ENCODE measurements around the gene GNAZ. TPM values are rescaled to one million over a fixed set of nuclear protein-coding genes. Genes with fewer than 3 reads are reported as not detected.
A peak's percentile ranks its signal among the peaks of the same experiment; 100 is the strongest.

GNAZ gene
- total and polyA plus RNA-seq, 5 experiments from 2014 or later: 0.30 to 0.68 (median 0.48) TPM; not detected in 2

DNA sequence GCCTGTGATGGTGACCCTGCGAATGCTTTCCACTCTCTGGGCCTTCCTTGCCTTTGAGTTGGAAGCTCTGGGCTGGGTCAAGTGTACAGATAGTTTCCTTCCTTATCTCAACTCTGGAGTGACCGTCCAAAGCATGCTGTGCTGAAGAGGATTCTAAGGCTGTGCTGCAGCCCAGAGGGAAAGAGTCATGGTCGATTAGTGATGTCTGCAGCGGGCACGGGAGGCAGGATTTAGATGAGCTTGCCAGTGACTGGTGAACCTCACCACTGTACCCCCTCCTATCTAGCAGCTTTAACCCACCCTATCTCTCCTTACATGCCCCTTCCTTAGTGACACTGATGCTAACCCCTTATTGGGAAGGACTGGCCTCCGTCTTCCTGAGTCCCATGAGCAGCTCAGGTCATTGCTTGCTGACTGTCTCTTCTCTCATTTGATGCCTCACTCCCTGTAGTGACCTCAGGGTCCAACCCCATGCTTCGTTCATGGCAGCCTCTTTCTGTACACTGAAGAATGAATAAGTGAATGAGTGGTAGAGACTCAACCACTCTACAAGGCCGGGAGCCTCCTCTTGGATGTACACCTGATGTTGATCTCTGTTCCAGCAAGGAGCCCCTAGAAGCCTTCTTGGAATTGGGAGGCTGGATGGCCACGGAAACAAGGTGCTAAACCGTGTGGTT, 6.7 kb downstream of the GNAZ start:
- Mint-ChIP-seq H3K4me3 (no peak overlapping the region), H3K36me3 (no peaks in the 10 kb centered on the region), H3K27me3 (peaks cover 0 to 36% (median 27%) of the 10 kb centered on the region in 5 donors), H3K4me1 (peaks cover 0 to 11% (median 3%) of the 10 kb centered on the region in 4 donors), H3K9me3 (no peaks in the 10 kb centered on the region), H3K27ac (no peak overlapping the region)
- ATAC-seq (no peak), DNase-seq (no peak)
- POLR2A ChIA-PET: interaction anchor here (0.7 kb wide), 1 partner anchor 8 kb away, joined by 3 read pairs; no protein-coding TSS in a partner anchor

DNA sequence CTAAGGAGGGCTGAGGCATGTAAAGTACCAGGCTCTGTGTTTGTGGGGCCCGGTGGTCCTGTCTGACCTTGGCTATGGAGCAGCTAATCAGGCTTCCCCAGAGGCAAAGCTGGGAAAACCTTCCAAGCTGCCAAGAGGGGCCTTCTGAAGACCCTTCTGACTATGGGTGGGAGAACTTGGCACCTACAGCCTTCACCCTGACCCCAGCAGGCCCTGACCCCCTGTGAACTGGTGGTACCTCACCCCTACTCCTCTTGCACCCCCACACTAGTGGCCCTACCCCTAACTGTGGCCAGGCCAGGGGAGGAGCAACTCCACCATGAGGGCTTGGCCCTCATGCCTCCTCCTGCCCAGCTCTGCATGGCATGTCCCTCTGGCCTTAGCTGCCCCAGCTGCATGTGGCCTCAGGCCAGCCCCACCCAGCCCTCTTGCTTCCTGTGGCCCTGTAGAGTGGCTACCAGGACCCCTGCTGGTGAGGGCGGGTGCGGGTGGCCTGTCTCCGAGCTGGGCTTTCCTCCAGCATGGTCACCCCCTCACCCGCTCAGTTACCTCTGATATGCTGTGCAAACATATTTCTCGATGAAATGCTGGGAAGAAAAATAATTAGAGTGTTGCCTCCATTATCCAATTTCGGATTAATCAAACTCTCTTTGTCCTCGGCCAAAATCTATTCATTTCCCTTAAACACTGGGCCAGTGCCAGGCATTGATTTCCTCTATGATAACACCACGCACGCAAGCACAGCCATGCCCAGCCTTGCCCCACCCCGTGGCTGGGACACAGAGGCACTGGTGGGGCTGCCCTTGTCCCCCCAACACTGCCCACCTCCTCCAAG, 7.5 kb downstream of the GNAZ start:
- H3K36me3 Mint-ChIP-seq: no peaks in the 10 kb centered on the region
- DNase-seq (no peak), ATAC-seq (no peak)
- H3K4me3 Mint-ChIP-seq: no peak overlapping the region
- peaks cover 0 to 7% (median 3%) of the 10 kb centered on the region in 4 donors for H3K4me1 Mint-ChIP-seq
- H3K9me3 Mint-ChIP-seq: no peaks in the 10 kb centered on the region
- peaks cover 0 to 36% (median 29%) of the 10 kb centered on the region in 5 donors for H3K27me3 Mint-ChIP-seq
- H3K27ac Mint-ChIP-seq: peak overlapping the region in 2 of 10 donors; percentile 27 to 71
- POLR2A ChIA-PET: interaction anchor here (0.7 kb wide), 1 partner anchor 8 kb away, joined by 3 read pairs; no protein-coding TSS in a partner anchor

DNA sequence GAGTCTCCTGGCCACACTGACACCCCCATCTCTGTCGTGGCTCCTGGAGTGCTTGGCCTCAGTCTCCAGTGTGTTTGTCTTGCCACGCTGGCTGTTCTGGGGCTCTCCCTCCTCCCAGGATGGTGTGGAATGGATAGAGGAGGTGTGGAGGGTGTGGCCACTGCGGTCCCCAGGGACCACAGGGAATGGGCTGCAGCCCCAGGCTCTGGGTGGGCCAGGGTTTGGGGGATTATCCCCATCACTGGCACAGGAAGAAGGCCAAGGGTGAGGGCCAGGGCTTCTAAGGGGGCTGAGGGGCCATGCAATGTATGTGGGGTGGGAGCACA, 8.1 kb downstream of the GNAZ start:
- Mint-ChIP-seq H3K27ac (peak overlapping the region in 2 of 10 donors; percentile 27 to 71), H3K4me1 (peaks cover 0 to 7% (median 3%) of the 10 kb centered on the region in 4 donors), H3K4me3 (no peak overlapping the region), H3K36me3 (no peaks in the 10 kb centered on the region), H3K27me3 (peaks cover 0 to 33% (median 25%) of the 10 kb centered on the region in 5 donors), H3K9me3 (no peaks in the 10 kb centered on the region)
- POLR2A ChIA-PET: no interaction called here
- ATAC-seq: no peak
- DNase-seq: no peak

GRCh38 chr22:23079240-23079768, 9.0 kb downstream of the GNAZ start:
- no peak for DNase-seq
- no peak overlapping the region for H3K27ac Mint-ChIP-seq
- ATAC-seq: no peak
- H3K27me3 Mint-ChIP-seq: peaks cover 0 to 24% (median 21%) of the 10 kb centered on the region in 5 donors
- POLR2A ChIA-PET: no interaction called here
- peaks cover 0 to 7% (median 3%) of the 10 kb centered on the region in 4 donors for H3K4me1 Mint-ChIP-seq
- no peak overlapping the region for H3K4me3 Mint-ChIP-seq
- no peaks in the 10 kb centered on the region for H3K9me3 Mint-ChIP-seq
- H3K36me3 Mint-ChIP-seq: no peaks in the 10 kb centered on the region

DNA sequence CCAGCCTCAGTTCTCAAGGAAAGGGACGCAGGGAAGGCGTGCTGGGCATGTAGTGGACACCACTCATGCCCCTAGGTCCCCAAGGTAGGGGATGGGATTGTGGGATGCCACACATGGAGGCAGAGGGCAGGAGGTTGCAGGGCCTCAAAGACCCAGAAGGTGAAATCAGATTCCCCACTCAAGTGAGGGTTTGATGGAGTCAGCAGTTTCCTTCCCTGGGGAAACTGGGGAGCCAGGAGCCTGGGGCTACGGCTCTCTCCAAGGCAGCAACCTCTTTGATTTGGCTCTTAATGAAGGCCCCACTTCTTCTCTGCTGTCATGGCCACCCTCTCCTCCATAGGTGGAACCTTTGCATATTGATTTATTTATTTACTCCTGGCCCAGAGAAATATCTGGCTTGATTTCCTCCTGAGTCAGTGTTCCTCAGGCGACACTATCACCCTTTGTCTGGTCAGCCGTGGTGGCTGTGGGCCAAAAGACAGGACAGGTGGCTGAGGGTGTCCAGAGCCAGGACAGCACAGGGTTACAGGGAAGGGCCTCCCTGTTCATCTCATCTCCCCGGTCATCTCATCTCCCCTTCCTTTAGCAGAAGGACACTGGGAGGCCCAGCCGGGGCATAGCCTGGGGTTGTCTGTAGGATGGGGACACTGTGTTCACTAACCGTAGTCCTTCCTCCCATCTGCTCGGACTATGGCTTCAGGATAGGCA, 9.6 kb downstream of the GNAZ start:
- ATAC-seq (no peak), DNase-seq (no peak)
- POLR2A ChIA-PET: no interaction called here
- Mint-ChIP-seq H3K27me3 (peaks cover 0 to 17% (median 14%) of the 10 kb centered on the region in 5 donors), H3K9me3 (no peaks in the 10 kb centered on the region), H3K27ac (no peak overlapping the region), H3K36me3 (no peaks in the 10 kb centered on the region), H3K4me3 (no peak overlapping the region), H3K4me1 (peaks cover 0 to 7% (median 2%) of the 10 kb centered on the region in 4 donors)

GRCh38 chr22:23080613-23081290, 10.4 kb downstream of the GNAZ start:
- Mint-ChIP-seq H3K36me3 (no peaks in the 10 kb centered on the region), H3K9me3 (no peaks in the 10 kb centered on the region), H3K27ac (no peak overlapping the region), H3K4me3 (no peak overlapping the region), H3K27me3 (peaks cover 0 to 17% (median 14%) of the 10 kb centered on the region in 5 donors), H3K4me1 (peaks cover 0 to 4% (median 2%) of the 10 kb centered on the region in 4 donors)
- POLR2A ChIA-PET: no interaction called here
- no peak for ATAC-seq
- no peak for DNase-seq

GRCh38 chr22:23082534-23083314, 12.4 kb downstream of the GNAZ start:
- no peaks in the 10 kb centered on the region for H3K36me3 Mint-ChIP-seq
- no peaks in the 10 kb centered on the region for H3K9me3 Mint-ChIP-seq
- POLR2A ChIA-PET: no interaction called here
- no peak for DNase-seq
- ATAC-seq: no peak
- peaks cover 0 to 17% (median 11%) of the 10 kb centered on the region in 5 donors for H3K27me3 Mint-ChIP-seq
- H3K4me1 Mint-ChIP-seq: peaks cover 0 to 16% (median 5%) of the 10 kb centered on the region in 4 donors
- peak overlapping the region in 1 of 10 donors; percentile 64 for H3K27ac Mint-ChIP-seq
- H3K4me3 Mint-ChIP-seq: peak overlapping the region in 1 of 10 donors; percentile 24

- no peak overlapping the region for H3K4me3 Mint-ChIP-seq
- ATAC-seq (no peak), DNase-seq (no peak)
- peaks cover 0 to 24% (median 5%) of the 10 kb centered on the region in 4 donors for H3K4me1 Mint-ChIP-seq
- no peak overlapping the region for H3K27ac Mint-ChIP-seq
- H3K9me3 Mint-ChIP-seq: no peaks in the 10 kb centered on the region
- no peaks in the 10 kb centered on the region for H3K36me3 Mint-ChIP-seq
- peaks cover 0 to 11% (median 9%) of the 10 kb centered on the region in 5 donors for H3K27me3 Mint-ChIP-seq
- POLR2A ChIA-PET: no interaction called here
These were observed 13.1 kb downstream of the GNAZ start for GRCh38 chr22:23083315-23084021.

DNA sequence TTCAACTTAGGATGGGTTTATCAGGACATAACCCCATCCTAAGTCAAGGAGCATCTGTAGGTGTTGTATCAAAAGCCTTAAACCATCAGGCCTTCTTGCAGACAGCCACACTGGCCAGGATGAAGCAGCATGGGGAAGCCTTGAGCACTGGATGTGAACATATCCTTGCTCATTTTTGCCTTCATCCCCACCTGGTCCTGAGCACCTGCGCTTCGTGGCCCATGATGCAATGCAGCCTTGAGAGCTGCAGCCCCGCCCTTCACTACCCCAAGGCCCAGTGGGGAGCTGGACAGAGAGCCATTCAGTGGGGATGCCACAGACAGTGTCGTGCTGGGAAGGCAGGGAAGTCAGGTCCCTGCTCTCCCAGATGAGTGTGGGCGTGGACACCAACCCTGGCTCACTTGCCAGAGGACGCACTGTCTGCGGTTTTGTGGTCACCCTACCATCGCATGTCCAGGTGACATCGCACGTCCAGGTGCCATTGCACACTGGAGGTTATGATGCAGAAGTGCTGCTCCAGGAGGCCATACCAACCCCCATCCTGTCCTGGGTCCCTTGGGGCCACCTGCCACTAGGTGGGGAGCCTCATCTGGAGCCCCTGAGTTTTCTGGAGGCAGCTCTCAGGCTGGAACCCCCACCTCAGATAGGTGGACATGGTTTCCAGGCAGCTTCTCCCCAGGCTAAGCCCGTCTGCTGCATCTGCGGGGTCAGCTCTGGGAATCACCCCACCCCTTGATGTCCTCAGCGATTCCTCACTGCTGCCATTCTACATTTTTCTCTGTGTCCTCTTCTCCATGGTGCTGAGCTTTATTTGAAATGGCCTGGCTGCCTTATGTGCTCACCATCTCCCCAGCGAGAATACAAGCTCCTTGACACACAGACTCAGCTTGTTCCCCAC, 14.4 kb downstream of the GNAZ start:
- Mint-ChIP-seq H3K27ac (peak overlapping the region in 1 of 10 donors; percentile 6), H3K4me1 (peaks cover 0 to 29% (median 5%) of the 10 kb centered on the region in 4 donors), H3K27me3 (peaks cover 0 to 10% (median 0%) of the 10 kb centered on the region in 5 donors), H3K9me3 (no peaks in the 10 kb centered on the region), H3K4me3 (no peak overlapping the region), H3K36me3 (no peaks in the 10 kb centered on the region)
- no peak for DNase-seq
- no peak for ATAC-seq
- POLR2A ChIA-PET: no interaction called here

GRCh38 chr22:23085351-23085671, 15.0 kb downstream of the GNAZ start:
- ATAC-seq (no peak), DNase-seq (no peak)
- no peak overlapping the region for H3K4me3 Mint-ChIP-seq

More at GRCh38 chr22:23085351-23085671, 15.0 kb downstream of the GNAZ start:
- Mint-ChIP-seq H3K27ac (peak overlapping the region in 2 of 10 donors; percentile 6 to 44), H3K27me3 (peaks cover 0 to 9% (median 0%) of the 10 kb centered on the region in 5 donors), H3K36me3 (no peaks in the 10 kb centered on the region), H3K9me3 (no peaks in the 10 kb centered on the region), H3K4me1 (peaks cover 0 to 29% (median 5%) of the 10 kb centered on the region in 4 donors)
- POLR2A ChIA-PET: no interaction called here
